GM12892 (cell line): ENCODE data around the gene ARHGAP15.

Experiments used
- POLR2A ChIP-seq: IDR thresholded peaks from 2 replicates; pipeline ENCODE4 v1.6.1; 2011; ENCODE audit warnings: low read depth, low read length, control low read depth
- POLR2AphosphoS5 ChIP-seq: IDR thresholded peaks from 2 replicates; pipeline ENCODE4 v1.6.1; 2011; ENCODE audit warnings: low read depth, low read length, control low read depth
- TAF1 ChIP-seq: IDR thresholded peaks from 2 replicates; pipeline ENCODE4 v1.6.1; 2011; ENCODE audit warnings: low read depth, mild to moderate bottlenecking, control low read depth, low read length, borderline replicate concordance

DNA sequence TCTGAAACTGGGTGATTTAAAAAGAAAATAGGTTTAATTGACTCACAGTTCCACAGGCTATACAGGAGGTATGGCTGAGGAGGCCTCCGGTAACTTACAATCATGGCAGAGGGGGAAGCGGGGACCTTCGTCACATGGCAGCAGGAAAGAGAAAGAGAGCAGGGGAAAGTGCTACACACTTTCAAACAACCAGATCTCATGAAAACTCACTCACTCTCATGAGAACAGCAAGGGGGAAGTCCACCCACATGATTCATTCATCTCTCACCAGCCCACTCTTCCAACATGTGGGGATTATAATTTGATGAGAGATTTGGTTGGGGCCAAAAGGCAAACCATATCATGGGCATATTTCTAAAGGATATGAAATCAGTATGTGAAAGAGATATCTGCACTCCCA, 12.0 kb upstream of the ARHGAP15 start:
- no peak for TF ChIP-seq POLR2AphosphoS5
- TF ChIP-seq POLR2A, result no peak
- no peak for TF ChIP-seq TAF1
